ENCODE data around the gene MDFI. TPM values are rescaled to one million over a fixed set of nuclear protein-coding genes. Genes with fewer than 3 reads are reported as not detected.

Gene MDFI
- total and polyA plus RNA-seq, 2 experiments from 2014 or later, result 2.8 to 51.4 TPM

GRCh38 chr6:41626022-41626421, 12.2 kb upstream of the MDFI start:
- Histone ChIP-seq H3K4me3 (no peak overlapping the region), H3K27me3 (ENCODE audit: insufficient read depth) (no peaks in the 10 kb centered on the region), H3K4me2 (no peak overlapping the region), H3K4me1 (ENCODE audit: insufficient read depth) (no peaks in the 10 kb centered on the region), H3K36me3 (ENCODE audit: insufficient read depth) (no peaks in the 10 kb centered on the region), H3K9me2 (ENCODE audit: insufficient read depth) (no peaks in the 10 kb centered on the region), H3K79me2 (replicated peaks; ENCODE audit: insufficient read depth) (no peaks in the 10 kb centered on the region), H2AFZ (no peak overlapping the region), H3K27ac (ENCODE audit: low read depth) (no peak overlapping the region), H3F3A (replicated peaks; ENCODE audit: low read depth) (0 out of 2 replicates have a peak, but pooled peaks cover 2% of the 10 kb centered on the region), H4K20me1 (replicated peaks; ENCODE audit: insufficient read depth) (no peaks in the 10 kb centered on the region)
- H3K4me3 Mint-ChIP-seq, result no peak overlapping the region
- TF ChIP-seq STAT1 (IDR thresholded peaks at IDR 0.05; ENCODE audit: unreplicated experiment), result no peak
- TF ChIP-seq CREB1 (CRISPR knock-in tag; IDR thresholded peaks at IDR 0.05; ENCODE audit: low read depth), result no peak
- no peak for TF ChIP-seq POLR2AphosphoS5 (IDR thresholded peaks at IDR 0.05; ENCODE audit: low read depth)
- TF ChIP-seq ZNF462 (CRISPR knock-in tag; IDR thresholded peaks at IDR 0.05), result no peak
- TF ChIP-seq NANOG (IDR thresholded peaks at IDR 0.05; ENCODE audit: borderline replicate concordance), result no peak
- TF ChIP-seq, protein P1, sequence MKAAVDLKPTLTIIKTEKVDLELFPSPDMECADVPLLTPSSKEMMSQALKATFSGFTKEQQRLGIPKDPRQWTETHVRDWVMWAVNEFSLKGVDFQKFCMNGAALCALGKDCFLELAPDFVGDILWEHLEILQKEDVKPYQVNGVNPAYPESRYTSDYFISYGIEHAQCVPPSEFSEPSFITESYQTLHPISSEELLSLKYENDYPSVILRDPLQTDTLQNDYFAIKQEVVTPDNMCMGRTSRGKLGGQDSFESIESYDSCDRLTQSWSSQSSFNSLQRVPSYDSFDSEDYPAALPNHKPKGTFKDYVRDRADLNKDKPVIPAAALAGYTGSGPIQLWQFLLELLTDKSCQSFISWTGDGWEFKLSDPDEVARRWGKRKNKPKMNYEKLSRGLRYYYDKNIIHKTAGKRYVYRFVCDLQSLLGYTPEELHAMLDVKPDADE (IDR thresholded peaks at IDR 0.05), result no peak
- TF ChIP-seq REST (IDR thresholded peaks at IDR 0.05; ENCODE audit: unreplicated experiment), result no peak
- TF ChIP-seq, protein P2, sequence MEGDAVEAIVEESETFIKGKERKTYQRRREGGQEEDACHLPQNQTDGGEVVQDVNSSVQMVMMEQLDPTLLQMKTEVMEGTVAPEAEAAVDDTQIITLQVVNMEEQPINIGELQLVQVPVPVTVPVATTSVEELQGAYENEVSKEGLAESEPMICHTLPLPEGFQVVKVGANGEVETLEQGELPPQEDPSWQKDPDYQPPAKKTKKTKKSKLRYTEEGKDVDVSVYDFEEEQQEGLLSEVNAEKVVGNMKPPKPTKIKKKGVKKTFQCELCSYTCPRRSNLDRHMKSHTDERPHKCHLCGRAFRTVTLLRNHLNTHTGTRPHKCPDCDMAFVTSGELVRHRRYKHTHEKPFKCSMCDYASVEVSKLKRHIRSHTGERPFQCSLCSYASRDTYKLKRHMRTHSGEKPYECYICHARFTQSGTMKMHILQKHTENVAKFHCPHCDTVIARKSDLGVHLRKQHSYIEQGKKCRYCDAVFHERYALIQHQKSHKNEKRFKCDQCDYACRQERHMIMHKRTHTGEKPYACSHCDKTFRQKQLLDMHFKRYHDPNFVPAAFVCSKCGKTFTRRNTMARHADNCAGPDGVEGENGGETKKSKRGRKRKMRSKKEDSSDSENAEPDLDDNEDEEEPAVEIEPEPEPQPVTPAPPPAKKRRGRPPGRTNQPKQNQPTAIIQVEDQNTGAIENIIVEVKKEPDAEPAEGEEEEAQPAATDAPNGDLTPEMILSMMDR (conservative IDR thresholded peaks at IDR 0.05; ENCODE audit: low read depth in 2 of 2), result no peak
- TF ChIP-seq EZH2phosphoT487 (IDR thresholded peaks at IDR 0.05; ENCODE audit: unreplicated experiment), result no peak
- no peak for TF ChIP-seq ZNF331 (CRISPR knock-in tag; IDR thresholded peaks at IDR 0.05; ENCODE audit: low read depth)
- TF ChIP-seq ZNF114 (CRISPR knock-in tag; IDR thresholded peaks at IDR 0.05), result no peak
- TF ChIP-seq EZH2 (IDR thresholded peaks at IDR 0.05; ENCODE audit: low read depth, unreplicated experiment), result no peak
- no peak for TF ChIP-seq JUNB (IDR thresholded peaks at IDR 0.05; ENCODE audit: unreplicated experiment)
- no peak overlapping the region for H3K27ac Mint-ChIP-seq
- peaks cover 6% of the 10 kb centered on the region for H3K27me3 Mint-ChIP-seq (ENCODE audit: insufficient read depth, low read depth, poor library complexity)
- DNase-seq (ENCODE audit: low spot score) (no peak), ATAC-seq (no peak)
- peaks cover 5% of the 10 kb centered on the region; the same call in 1 of the 3 replicates for H3K36me3 Mint-ChIP-seq (ENCODE audit: low read depth)
- peaks cover 14% of the 10 kb centered on the region; the same call in 2 of the 3 replicates for H3K4me1 Mint-ChIP-seq
- H3K9me3 Mint-ChIP-seq, result peaks cover 9% of the 10 kb centered on the region
